Endothelial cell (in vitro differentiated cells): Measurements from ENCODE around the gene FADS2. TPM values are rescaled to one million over a fixed set of nuclear protein-coding genes. Genes with fewer than 3 reads are reported as not detected.

ENCODE experiments used
- DNase-seq: peaks from one replicate; pipeline ENCODE4 v3.0.0; 2021; ENCODE audit warnings: low spot score
- H3K27ac Mint-ChIP-seq: one replicate; pipeline ENCODE4 v1.8.0; 2021; ENCODE audit warnings: mixed read lengths, inconsistent platforms; ENCODE audit not compliant: unreplicated experiment
- H3K27me3 Mint-ChIP-seq: one replicate; pipeline ENCODE4 v1.8.0; 2021; ENCODE audit warnings: mild to moderate bottlenecking, moderate library complexity, mixed read lengths, inconsistent platforms; ENCODE audit not compliant: unreplicated experiment
- H3K36me3 Mint-ChIP-seq: one replicate; pipeline ENCODE4 v1.8.0; 2021; ENCODE audit warnings: mild to moderate bottlenecking, low read depth, mixed read lengths, inconsistent platforms; ENCODE audit not compliant: unreplicated experiment
- H3K4me1 Mint-ChIP-seq: one replicate; pipeline ENCODE4 v1.8.0; 2021; ENCODE audit warnings: mild to moderate bottlenecking, mixed read lengths, inconsistent platforms; ENCODE audit not compliant: unreplicated experiment
- H3K4me3 Mint-ChIP-seq: one replicate; pipeline ENCODE4 v1.8.0; 2021; ENCODE audit warnings: mild to moderate bottlenecking, mixed read lengths, inconsistent platforms; ENCODE audit not compliant: unreplicated experiment
- H3K9me3 Mint-ChIP-seq: one replicate; pipeline ENCODE4 v1.8.0; 2021; ENCODE audit warnings: mixed read lengths, inconsistent platforms; ENCODE audit not compliant: unreplicated experiment
- CTCF ChIP-seq: fragments of 200-600 bp; sonication (generic); IDR thresholded peaks from one replicate; pipeline ENCODE4 v1.5.0; 2021; ENCODE audit warnings: antibody characterized with exemption; ENCODE audit not compliant: unreplicated experiment
- total RNA-seq: library from RNA; stranded (reverse); fragmentation: NEBNext Ultra II Directional; extraction: Animal tissue kit (Norgen Biotek cat#: 25700); gene quantifications from one replicate; pipeline ENCODE4 v1.2.1, GENCODE V29; 2021; ENCODE audit not compliant: unreplicated experiment

FADS2 gene
- total RNA-seq, 1 donor from 2014 or later = 682 TPM

GRCh38 chr11:61780581-61781162 is 47.4 kb upstream of the FADS2 start:
- Mint-ChIP-seq H3K4me1 (no peaks in the 10 kb centered on the region), H3K27ac (no peak overlapping the region), H3K4me3 (no peak overlapping the region), H3K27me3 (peaks cover 7% of the 10 kb centered on the region), H3K9me3 (no peaks in the 10 kb centered on the region), H3K36me3 (peaks cover 7% of the 10 kb centered on the region)
- TF ChIP-seq CTCF = no peak
- DNase-seq = no peak

GRCh38 chr11:61781585-61781984 is 46.5 kb upstream of the FADS2 start:
- Mint-ChIP-seq H3K36me3 (peaks cover 7% of the 10 kb centered on the region), H3K9me3 (no peaks in the 10 kb centered on the region), H3K27me3 (peaks cover 5% of the 10 kb centered on the region), H3K4me1 (no peaks in the 10 kb centered on the region), H3K4me3 (no peak overlapping the region), H3K27ac (no peak overlapping the region)
- no peak for TF ChIP-seq CTCF
- no peak for DNase-seq

- Mint-ChIP-seq H3K4me3 (no peak overlapping the region), H3K27ac (no peak overlapping the region), H3K36me3 (peaks cover 7% of the 10 kb centered on the region), H3K9me3 (no peaks in the 10 kb centered on the region), H3K4me1 (no peaks in the 10 kb centered on the region), H3K27me3 (peaks cover 5% of the 10 kb centered on the region)
- DNase-seq = no peak
- no peak for TF ChIP-seq CTCF
Measured at GRCh38 chr11:61782299-61782698, 45.8 kb upstream of the FADS2 start.

- no peak overlapping the region for H3K27ac Mint-ChIP-seq
- H3K9me3 Mint-ChIP-seq = no peaks in the 10 kb centered on the region
- H3K36me3 Mint-ChIP-seq = peaks cover 7% of the 10 kb centered on the region
- peaks cover 4% of the 10 kb centered on the region for H3K27me3 Mint-ChIP-seq
- H3K4me1 Mint-ChIP-seq = no peaks in the 10 kb centered on the region
- TF ChIP-seq CTCF = no peak
- no peak for DNase-seq
- no peak overlapping the region for H3K4me3 Mint-ChIP-seq
Measured at GRCh38 chr11:61782841-61783240, 45.3 kb upstream of the FADS2 start.

GRCh38 chr11:61783717-61784505 is 44.2 kb upstream of the FADS2 start:
- TF ChIP-seq CTCF = no peak
- Mint-ChIP-seq H3K27ac (no peak overlapping the region), H3K4me3 (no peak overlapping the region), H3K4me1 (no peaks in the 10 kb centered on the region), H3K9me3 (no peaks in the 10 kb centered on the region), H3K27me3 (peaks cover 1% of the 10 kb centered on the region), H3K36me3 (peaks cover 14% of the 10 kb centered on the region)
- no peak for DNase-seq
